ENCODE results near the gene LTBP4.

LTBP4 gene

DNA sequence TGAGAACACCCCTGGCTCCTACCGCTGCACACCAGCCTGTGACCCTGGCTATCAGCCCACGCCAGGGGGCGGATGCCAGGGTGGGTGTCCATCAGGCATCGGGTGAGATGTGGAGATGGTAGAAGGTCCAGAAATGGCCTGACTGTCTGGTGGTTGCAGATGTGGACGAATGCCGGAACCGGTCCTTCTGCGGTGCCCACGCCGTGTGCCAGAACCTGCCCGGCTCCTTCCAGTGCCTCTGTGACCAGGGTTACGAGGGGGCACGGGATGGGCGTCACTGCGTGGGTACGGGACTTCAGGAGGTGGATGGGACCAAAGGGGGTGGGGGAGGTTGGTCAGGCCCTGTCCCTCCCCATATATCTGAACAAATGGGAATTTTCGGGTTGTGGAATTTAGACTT is 15.8 kb downstream of the LTBP4 start:
- H3K79me2 ChIP-seq (ENCODE audit: insufficient read depth, low read length), result no peaks in the 10 kb centered on the region
- ATAC-seq (ENCODE audit: insufficient read depth, low read depth), result no peak

DNA sequence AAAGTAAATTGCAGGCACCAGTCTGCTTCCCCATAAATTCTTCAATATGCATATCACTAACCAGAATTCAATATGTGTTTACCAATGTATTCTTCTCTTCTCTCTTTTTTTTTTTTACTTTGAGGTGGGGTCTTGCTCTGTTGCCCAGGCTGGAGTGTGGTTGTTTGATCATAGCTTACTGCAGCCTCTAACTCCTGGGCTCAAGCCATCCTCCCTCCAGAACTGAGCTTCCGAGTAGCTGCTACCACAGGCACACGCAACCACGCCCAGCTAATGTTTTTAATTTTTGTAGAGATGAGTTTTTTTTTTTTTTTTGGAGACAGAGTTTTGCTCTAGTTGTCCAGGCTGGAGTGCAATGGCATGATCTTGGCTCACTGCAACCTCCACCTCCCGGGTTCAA is 16.8 kb downstream of the LTBP4 start:
- Histone ChIP-seq H2AFZ (ENCODE audit: low read depth, low read length) (no peak overlapping the region), H3K9me3 (ENCODE audit: insufficient read depth, low read length, severe bottlenecking) (no peaks in the 10 kb centered on the region), H4K20me1 (ENCODE audit: insufficient read depth, low read length) (no peaks in the 10 kb centered on the region), H3K4me3 (ENCODE audit: low read depth in 1 of 2, low read length in 2 of 2) (no peak overlapping the region), H3K4me2 (ENCODE audit: insufficient read depth, low read length) (no peak overlapping the region), H3K4me1 (ENCODE audit: insufficient read depth, low read length) (peaks cover 8% of the 10 kb centered on the region), H3K9ac (ENCODE audit: low read depth, low read length) (no peak overlapping the region), H3K27ac (ENCODE audit: low read length) (no peak overlapping the region), H3K79me2 (ENCODE audit: insufficient read depth, low read length) (no peaks in the 10 kb centered on the region), H3K27me3 (ENCODE audit: insufficient read depth, low read length, poor library complexity) (peaks cover 2% of the 10 kb centered on the region), H3K36me3 (ENCODE audit: insufficient read depth, low read length) (no peaks in the 10 kb centered on the region)
- no peak for TF ChIP-seq EZH2 (IDR thresholded peaks at IDR 0.05; ENCODE audit: borderline replicate concordance, low read depth, low read length, severe bottlenecking)
- TF ChIP-seq, protein P1, sequence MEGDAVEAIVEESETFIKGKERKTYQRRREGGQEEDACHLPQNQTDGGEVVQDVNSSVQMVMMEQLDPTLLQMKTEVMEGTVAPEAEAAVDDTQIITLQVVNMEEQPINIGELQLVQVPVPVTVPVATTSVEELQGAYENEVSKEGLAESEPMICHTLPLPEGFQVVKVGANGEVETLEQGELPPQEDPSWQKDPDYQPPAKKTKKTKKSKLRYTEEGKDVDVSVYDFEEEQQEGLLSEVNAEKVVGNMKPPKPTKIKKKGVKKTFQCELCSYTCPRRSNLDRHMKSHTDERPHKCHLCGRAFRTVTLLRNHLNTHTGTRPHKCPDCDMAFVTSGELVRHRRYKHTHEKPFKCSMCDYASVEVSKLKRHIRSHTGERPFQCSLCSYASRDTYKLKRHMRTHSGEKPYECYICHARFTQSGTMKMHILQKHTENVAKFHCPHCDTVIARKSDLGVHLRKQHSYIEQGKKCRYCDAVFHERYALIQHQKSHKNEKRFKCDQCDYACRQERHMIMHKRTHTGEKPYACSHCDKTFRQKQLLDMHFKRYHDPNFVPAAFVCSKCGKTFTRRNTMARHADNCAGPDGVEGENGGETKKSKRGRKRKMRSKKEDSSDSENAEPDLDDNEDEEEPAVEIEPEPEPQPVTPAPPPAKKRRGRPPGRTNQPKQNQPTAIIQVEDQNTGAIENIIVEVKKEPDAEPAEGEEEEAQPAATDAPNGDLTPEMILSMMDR (IDR thresholded peaks at IDR 0.05; ENCODE audit: borderline replicate concordance, extremely low read depth, low read length, poor library complexity, severe bottlenecking), result no peak
- DNase-seq (no peak), ATAC-seq (ENCODE audit: insufficient read depth, low read depth) (no peak)

More for the DNA sequence above, 15.8 kb downstream of the LTBP4 start:
- TF ChIP-seq EZH2 (IDR thresholded peaks at IDR 0.05; ENCODE audit: borderline replicate concordance, low read depth, low read length, severe bottlenecking), result no peak
- TF ChIP-seq, protein P1 (IDR thresholded peaks at IDR 0.05; ENCODE audit: borderline replicate concordance, extremely low read depth, low read length, poor library complexity, severe bottlenecking), result no peak
- no peaks in the 10 kb centered on the region for H4K20me1 ChIP-seq (ENCODE audit: insufficient read depth, low read length)
- peaks cover 8% of the 10 kb centered on the region for H3K4me1 ChIP-seq (ENCODE audit: insufficient read depth, low read length)
- H3K27me3 ChIP-seq (ENCODE audit: insufficient read depth, low read length, poor library complexity), result peaks cover 2% of the 10 kb centered on the region
- no peaks in the 10 kb centered on the region for H3K36me3 ChIP-seq (ENCODE audit: insufficient read depth, low read length)
- no peak overlapping the region for H2AFZ ChIP-seq (ENCODE audit: low read depth, low read length)
- no peak for DNase-seq
- no peak overlapping the region for H3K27ac ChIP-seq (ENCODE audit: low read length)
- no peak overlapping the region for H3K4me3 ChIP-seq (ENCODE audit: low read depth in 1 of 2, low read length in 2 of 2)
- H3K9ac ChIP-seq (ENCODE audit: low read depth, low read length), result no peak overlapping the region
- H3K4me2 ChIP-seq (ENCODE audit: insufficient read depth, low read length), result no peak overlapping the region
- H3K9me3 ChIP-seq (ENCODE audit: insufficient read depth, low read length, severe bottlenecking), result no peaks in the 10 kb centered on the region

DNA sequence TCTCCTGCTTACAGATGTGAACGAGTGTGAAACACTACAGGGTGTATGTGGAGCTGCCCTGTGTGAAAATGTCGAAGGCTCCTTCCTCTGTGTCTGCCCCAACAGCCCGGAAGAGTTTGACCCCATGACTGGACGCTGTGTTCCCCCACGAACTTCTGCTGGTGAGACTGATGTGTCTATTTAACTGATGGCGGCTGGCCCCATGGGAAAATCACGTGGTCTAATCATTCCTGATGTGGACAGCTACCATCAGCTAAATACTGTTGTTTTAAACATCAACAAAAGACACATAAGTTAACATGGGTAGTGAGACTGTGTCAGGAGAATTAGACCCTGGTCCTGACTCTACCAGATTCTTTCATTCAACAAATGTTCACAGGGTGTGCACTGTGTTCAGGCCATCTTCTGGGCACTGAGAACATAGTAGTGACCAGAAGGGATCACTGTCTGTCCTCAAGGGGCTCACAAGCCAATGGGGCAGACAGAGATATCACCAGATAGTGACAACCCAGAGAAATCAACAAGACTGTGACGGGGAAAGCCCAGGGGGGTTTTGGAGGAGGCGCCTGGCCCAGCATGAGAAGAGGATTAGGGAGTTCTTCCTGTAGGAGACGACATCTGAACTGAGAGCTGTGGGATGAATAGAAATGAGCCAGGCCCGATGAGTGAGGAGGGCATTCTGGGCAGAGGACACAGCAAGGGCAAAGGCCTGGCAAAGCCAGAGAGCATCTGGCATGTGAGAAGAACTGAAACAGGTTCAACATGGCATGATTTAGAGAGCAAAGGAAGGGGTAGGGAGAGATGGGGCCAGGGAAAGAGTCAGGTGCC is 18.4 kb downstream of the LTBP4 start:
- Histone ChIP-seq H3K9me3 (ENCODE audit: insufficient read depth, low read length, severe bottlenecking) (no peaks in the 10 kb centered on the region), H3K4me1 (ENCODE audit: insufficient read depth, low read length) (no peaks in the 10 kb centered on the region), H4K20me1 (ENCODE audit: insufficient read depth, low read length) (no peaks in the 10 kb centered on the region), H3K4me2 (ENCODE audit: insufficient read depth, low read length) (no peak overlapping the region), H3K4me3 (ENCODE audit: low read depth in 1 of 2, low read length in 2 of 2) (no peak overlapping the region), H3K9ac (ENCODE audit: low read depth, low read length) (no peak overlapping the region), H3K27me3 (ENCODE audit: insufficient read depth, low read length, poor library complexity) (peaks cover 2% of the 10 kb centered on the region), H3K79me2 (ENCODE audit: insufficient read depth, low read length) (no peaks in the 10 kb centered on the region), H3K27ac (ENCODE audit: low read length) (no peak overlapping the region), H2AFZ (ENCODE audit: low read depth, low read length) (no peak overlapping the region), H3K36me3 (ENCODE audit: insufficient read depth, low read length) (no peaks in the 10 kb centered on the region)
- TF ChIP-seq EZH2 (IDR thresholded peaks at IDR 0.05; ENCODE audit: borderline replicate concordance, low read depth, low read length, severe bottlenecking), result no peak
- TF ChIP-seq, protein P1 (IDR thresholded peaks at IDR 0.05; ENCODE audit: borderline replicate concordance, extremely low read depth, low read length, poor library complexity, severe bottlenecking), result no peak
- no peak for DNase-seq
- ATAC-seq (ENCODE audit: insufficient read depth, low read depth), result no peak
